PFSK-1 (cell line): ENCODE results near the gene GJD4.

Experiments used
- FOXP2 ChIP-seq: optimal IDR thresholded peaks from 2 replicates; pipeline ENCODE3; 2011; ENCODE audit warnings: borderline replicate concordance, control low read depth, inconsistent platforms; ENCODE audit not compliant: insufficient read depth; ENCODE audit errors: extremely low read length, extremely low read depth
- POLR2AphosphoS5 ChIP-seq: IDR thresholded peaks from 2 replicates; pipeline ENCODE4 v1.6.1; 2012; ENCODE audit warnings: low read depth, mild to moderate bottlenecking, control low read depth, low read length, moderate library complexity
- REST ChIP-seq, 2 experiments: IDR thresholded peaks; 2 replicates each; pipeline versions ENCODE4 v1.6.1 to v1.8.0; 2011 to 2012; ENCODE audit warnings: low read depth in 2 of 2, low read length in 2 of 2, control low read depth in 1 of 2, inconsistent platforms in 1 of 2, mild to moderate bottlenecking in 1 of 2, moderate library complexity in 1 of 2; ENCODE audit not compliant: insufficient read depth in 1 of 2
- SIN3A ChIP-seq: IDR thresholded peaks from 2 replicates; pipeline ENCODE4 v1.6.1; 2012; ENCODE audit warnings: mild to moderate bottlenecking, low read length, moderate library complexity, borderline replicate concordance; ENCODE audit not compliant: insufficient read depth
- TAF1 ChIP-seq: IDR thresholded peaks from 2 replicates; pipeline ENCODE4 v1.6.1; 2012; ENCODE audit warnings: low read length, control low read depth, borderline replicate concordance; ENCODE audit not compliant: insufficient read depth

Gene GJD4

GRCh38 chr10:35614312-35614711 lies 9.2 kb downstream of the GJD4 start:
- TF ChIP-seq POLR2AphosphoS5 = no peak
- no peak for TF ChIP-seq FOXP2
- no peak for TF ChIP-seq SIN3A
- TF ChIP-seq TAF1 = no peak
- no peak for TF ChIP-seq REST (IDR thresholded peaks at IDR 0.05; ENCODE audit: insufficient read depth in 1 of 2, low read depth in 2 of 2, low read length in 2 of 2)

- TF ChIP-seq POLR2AphosphoS5 (no peak), TAF1 (no peak), REST (IDR thresholded peaks at IDR 0.05; ENCODE audit: insufficient read depth in 1 of 2, low read depth in 2 of 2, low read length in 2 of 2) (no peak), FOXP2 (no peak), SIN3A (no peak)
Observed at GRCh38 chr10:35626971-35627507, 21.9 kb downstream of the GJD4 start.

GRCh38 chr10:35631404-35631803 lies 26.3 kb downstream of the GJD4 start:
- no peak for TF ChIP-seq TAF1
- no peak for TF ChIP-seq REST (IDR thresholded peaks at IDR 0.05; ENCODE audit: insufficient read depth in 1 of 2, low read depth in 2 of 2, low read length in 2 of 2)
- TF ChIP-seq POLR2AphosphoS5 = no peak
- TF ChIP-seq FOXP2 = no peak
- TF ChIP-seq SIN3A = no peak

- TF ChIP-seq SIN3A (no peak), FOXP2 (no peak), REST (IDR thresholded peaks at IDR 0.05; ENCODE audit: insufficient read depth in 1 of 2, low read depth in 2 of 2, low read length in 2 of 2) (no peak)
Observed at GRCh38 chr10:35632027-35632426, 26.9 kb downstream of the GJD4 start.
